Heart right ventricle (tissue), 16 donors: ENCODE data around the gene DNAH17. TPM values are rescaled to one million over a fixed set of nuclear protein-coding genes. Genes with fewer than 3 reads are reported as not detected.

Experiments used
- ATAC-seq, 8 donors: fragments of 200-7000 bp; cut with Tn5 transposase; one replicate each; pipeline ENCODE4 v1.9.1; 2020; ENCODE audit warnings: mild to moderate bottlenecking in 8 of 8, moderate library complexity in 8 of 8, moderate number of reproducible peaks in 1 of 8
- DNase-seq, 2 donors: peaks; one replicate each; pipeline ENCODE4 v3.0.0-alpha.2; 2020
- H3K27ac ChIP-seq, 10 donors: fragments of 200-600 bp; sonication (generic) in 2 of 10; one replicate each; pipeline versions ENCODE4 v1.5.0 to v1.8.0; 2020 to 2022; ENCODE audit warnings: mild to moderate bottlenecking in 3 of 10
- H3K27me3 ChIP-seq, 7 donors: fragments of 200-600 bp; one replicate each; pipeline ENCODE4 v1.8.0; 2021 to 2022; ENCODE audit warnings: mild to moderate bottlenecking in 2 of 7
- H3K36me3 ChIP-seq, 9 donors: fragments of 200-600 bp; sonication (generic) in 1 of 9; one replicate each; pipeline versions ENCODE4 v1.5.0 to v1.8.0; 2020 to 2022; ENCODE audit warnings: mild to moderate bottlenecking in 2 of 9
- H3K4me1 ChIP-seq, 9 donors: fragments of 200-600 bp; sonication (generic) in 1 of 9; one replicate each; pipeline versions ENCODE4 v1.5.0 to v1.8.0; 2020 to 2022; ENCODE audit warnings: mild to moderate bottlenecking in 4 of 9
- H3K4me3 ChIP-seq, 10 donors: fragments of 200-600 bp; sonication (generic) in 2 of 10; one replicate each; pipeline versions ENCODE4 v1.5.0 to v1.8.0; 2020 to 2022; ENCODE audit warnings: mild to moderate bottlenecking in 7 of 10, moderate library complexity in 2 of 10
- H3K9me3 ChIP-seq, 11 donors: fragments of 200-600 bp in 10 of 11; sonication (generic) in 2 of 11; one replicate each; pipeline versions ENCODE4 v1.5.0 to v1.8.0; 2013 to 2022; ENCODE audit warnings: mild to moderate bottlenecking in 2 of 11, control low read depth in 1 of 11, moderate library complexity in 1 of 11
- WGBS, 2 donors: extraction: QIAGEN DNeasy Blood & Tissue Kit; methylation state at CpG; one replicate each; pipeline ENCODE4 v1.1.7; 2013; ENCODE audit warnings: inconsistent platforms in 1 of 2; 5-methylcytosine and 5-hydroxymethylcytosine counted together
- intact Hi-C, 10 donors: fragments of 100-400 bp; cut with DNase I; formaldehyde crosslinking; loops; one replicate each; pipeline versions ENCODE4 v1.11.1 to v1.14.2; 2022
- polyA plus RNA-seq, 2 donors: library from polyadenylated mRNA; stranded (reverse); fragments of 200-250 nt; gene quantifications; one replicate each; pipeline ENCODE4 v1.2.3, GENCODE V29; 2013
- total RNA-seq, 10 donors: library from RNA; stranded (reverse); fragmentation: NEBNext Ultra II Directional in 3 of 10; extraction: Animal tissue kit (Norgen Biotek cat#: 25700) in 3 of 10; gene quantifications; one replicate each; pipeline versions ENCODE4 v1.2.1 to v1.2.4, GENCODE V29; 2021 to 2023
- TF ChIP-seq, protein P1 (sequence below), 9 donors: fragments of 200-600 bp; sonication (generic) in 2 of 9; IDR thresholded peaks; one replicate each; pipeline versions ENCODE4 v1.5.0 to v1.8.0; 2021 to 2022; ENCODE audit warnings: antibody characterized with exemption in 9 of 9, mild to moderate bottlenecking in 5 of 9, moderate library complexity in 1 of 9
- donor health status: Arrhythmogenic right ventricular cardiomyopathy.
- donor health status: ischemic (EF 13 %, LVEDD 7.1; RV severe dilation, severe dysfunction).
- donor health status: healthy with polysubstance abuse.
- donor health status: DM: no; HTN: yes; CAD: no.
- donor health status: DM: no; HTN: no; CAD: no.
- donor health status: ischemic (EF 25% LVEDD 6.9; RV normal size, moderate dysfunction).
- donor health status: ischemic (EF 25% LVEDD 5.7; RV mildly dilated, moderate dysfunction).
- donor health status: healthy.
- donor health status: DM: yes; HTN: yes; CAD: no.
- donor health status: Ischemic cardiomyopathy.
- donor health status: ischemic (EF 35%, LVEDD 5.7; RV mildly dilated, moderate dysfunction).
- donor health status: nonischemic (EF 11% LVEDD 7.7; RV severe dilation, severe dysfunction).
- donor health status: DM: yes; HTN: yes; CAD: no.
- donor health status: PGD.
- donor health status: ischemic (EF 29% LVEDD 5.4; RV normal size, mild dysfunction).
- donor health status: nonischemic (EF 23%, LVEDD 6.1; RV moderate dilation, normal function).

DNAH17 gene
- total and polyA plus RNA-seq, 12 donors: 0.05 to 0.30 (median 0.09) TPM; not detected in 4

DNA sequence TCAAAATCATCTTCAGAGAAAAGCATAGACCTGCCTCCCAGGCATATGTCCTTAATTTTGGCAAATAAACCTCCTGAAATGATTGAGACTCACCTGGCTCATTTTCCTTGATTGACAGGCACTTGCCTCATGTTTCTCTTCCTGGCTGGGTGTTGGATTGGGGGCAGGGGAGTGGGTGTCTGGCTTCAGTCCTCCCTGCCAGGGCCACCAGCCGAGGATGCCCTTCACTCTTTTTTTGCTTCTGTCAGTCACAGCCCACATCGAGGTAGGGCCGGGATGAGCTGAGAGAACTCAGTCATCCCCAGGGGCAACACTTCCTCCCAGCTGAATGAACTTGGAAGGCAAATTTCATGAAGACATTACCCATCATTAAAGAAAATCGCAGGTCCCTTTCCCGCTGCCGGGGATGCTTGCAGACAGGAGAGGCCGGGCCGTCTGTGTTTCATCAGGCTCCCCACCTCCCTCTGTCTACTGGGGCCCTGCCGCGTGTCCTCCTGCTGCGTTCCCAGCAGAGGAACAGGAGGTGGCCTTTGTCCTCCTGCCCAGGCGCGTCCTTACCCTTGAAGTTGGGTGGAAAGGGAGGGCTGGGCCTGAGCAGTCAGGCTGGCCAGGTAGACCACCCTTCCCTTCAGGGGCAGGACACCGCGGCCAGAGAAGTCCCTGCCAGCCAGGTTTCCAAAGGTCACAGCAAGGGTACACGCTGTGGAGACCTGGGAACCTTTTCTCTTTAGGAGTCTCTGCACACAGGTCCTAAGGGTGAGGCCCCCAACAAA, 11.2 kb upstream of the DNAH17 start:
- intact Hi-C loops: no loop called here
- H3K4me3 ChIP-seq: no peak overlapping the region
- 50 to 56% methylated on average over 16 of the region's 16 CpGs for WGBS, 2 donors
- TF ChIP-seq, protein P1, sequence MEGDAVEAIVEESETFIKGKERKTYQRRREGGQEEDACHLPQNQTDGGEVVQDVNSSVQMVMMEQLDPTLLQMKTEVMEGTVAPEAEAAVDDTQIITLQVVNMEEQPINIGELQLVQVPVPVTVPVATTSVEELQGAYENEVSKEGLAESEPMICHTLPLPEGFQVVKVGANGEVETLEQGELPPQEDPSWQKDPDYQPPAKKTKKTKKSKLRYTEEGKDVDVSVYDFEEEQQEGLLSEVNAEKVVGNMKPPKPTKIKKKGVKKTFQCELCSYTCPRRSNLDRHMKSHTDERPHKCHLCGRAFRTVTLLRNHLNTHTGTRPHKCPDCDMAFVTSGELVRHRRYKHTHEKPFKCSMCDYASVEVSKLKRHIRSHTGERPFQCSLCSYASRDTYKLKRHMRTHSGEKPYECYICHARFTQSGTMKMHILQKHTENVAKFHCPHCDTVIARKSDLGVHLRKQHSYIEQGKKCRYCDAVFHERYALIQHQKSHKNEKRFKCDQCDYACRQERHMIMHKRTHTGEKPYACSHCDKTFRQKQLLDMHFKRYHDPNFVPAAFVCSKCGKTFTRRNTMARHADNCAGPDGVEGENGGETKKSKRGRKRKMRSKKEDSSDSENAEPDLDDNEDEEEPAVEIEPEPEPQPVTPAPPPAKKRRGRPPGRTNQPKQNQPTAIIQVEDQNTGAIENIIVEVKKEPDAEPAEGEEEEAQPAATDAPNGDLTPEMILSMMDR (IDR thresholded peaks at IDR 0.05): no peak
- DNase-seq: no peak
- H3K4me1 ChIP-seq: peaks cover 3 to 52% (median 23%) of the 10 kb centered on the region in 9 donors
- H3K36me3 ChIP-seq: no peaks in the 10 kb centered on the region
- no peaks in the 10 kb centered on the region for H3K9me3 ChIP-seq
- H3K27me3 ChIP-seq: peaks cover 0 to 10% (median 0%) of the 10 kb centered on the region in 7 donors
- ATAC-seq: no peak
- H3K27ac ChIP-seq: peak overlapping the region in 1 of 10 donors; percentile 0

DNA sequence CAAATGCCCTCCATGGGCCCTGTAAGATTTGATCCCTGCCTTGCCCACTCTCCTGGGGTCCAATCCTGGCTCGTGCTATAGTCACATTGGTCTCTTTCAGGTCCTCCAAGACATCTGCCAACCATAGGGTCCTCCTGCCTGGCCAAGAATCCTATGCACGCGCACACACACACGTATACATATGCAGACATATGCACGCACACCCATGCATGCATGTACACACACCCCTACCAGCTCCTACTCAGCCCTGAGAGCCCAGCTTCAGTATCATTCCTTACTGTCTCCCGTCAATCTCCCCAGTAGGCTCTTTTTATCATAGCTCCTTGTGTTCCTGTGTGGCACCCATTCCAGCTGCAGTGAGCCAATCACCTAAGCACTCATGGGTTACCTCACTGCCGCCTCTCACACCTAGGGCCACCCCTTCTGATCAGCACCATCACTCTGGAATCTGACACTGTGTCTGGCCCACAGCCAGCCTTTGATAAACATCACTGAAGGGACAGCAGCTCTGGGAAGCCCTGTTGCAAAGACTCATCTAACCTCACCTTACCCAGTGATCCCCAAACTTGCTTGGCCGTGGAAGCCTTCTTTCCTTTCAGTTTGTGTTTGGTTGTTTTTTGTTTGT, 7.9 kb upstream of the DNAH17 start:
- H3K27ac ChIP-seq: no peak overlapping the region
- no peak for ATAC-seq
- H3K36me3 ChIP-seq: no peaks in the 10 kb centered on the region
- peaks cover 0 to 26% (median 5%) of the 10 kb centered on the region in 9 donors for H3K4me1 ChIP-seq
- no peak for DNase-seq
- no peak overlapping the region for H3K4me3 ChIP-seq
- peaks cover 0 to 10% (median 0%) of the 10 kb centered on the region in 7 donors for H3K27me3 ChIP-seq
- TF ChIP-seq, protein P1 (IDR thresholded peaks at IDR 0.05): no peak
- WGBS, 2 donors: 94 to 95% methylated on average over 8 of the region's 8 CpGs
- intact Hi-C loops: no loop called here
- no peaks in the 10 kb centered on the region for H3K9me3 ChIP-seq

DNA sequence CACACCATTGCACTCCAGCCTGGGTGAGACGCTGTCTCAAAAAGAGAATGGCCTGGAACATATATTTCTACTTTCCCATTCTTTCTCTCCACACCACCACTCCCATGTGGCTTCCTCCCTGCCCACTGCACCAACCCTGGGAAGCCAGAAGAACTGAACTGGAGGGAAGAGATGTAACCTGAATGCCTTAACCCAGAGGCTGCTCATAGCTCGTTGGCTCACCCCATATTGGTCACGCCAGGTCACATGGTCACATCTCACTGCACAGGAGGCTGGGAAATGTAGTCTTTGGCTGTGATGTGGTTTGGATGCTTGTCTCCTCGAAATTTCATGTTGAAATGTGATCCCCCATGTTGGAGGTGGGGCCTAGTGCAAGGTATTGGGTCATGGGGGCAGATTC, 5.9 kb upstream of the DNAH17 start:
- Histone ChIP-seq H3K27me3 (peaks cover 0 to 10% (median 0%) of the 10 kb centered on the region in 7 donors), H3K9me3 (no peaks in the 10 kb centered on the region), H3K4me3 (no peak overlapping the region), H3K27ac (no peak overlapping the region), H3K36me3 (no peaks in the 10 kb centered on the region), H3K4me1 (peaks cover 0 to 13% (median 0%) of the 10 kb centered on the region in 9 donors)
- ATAC-seq (no peak), DNase-seq (no peak)
- intact Hi-C loops: no loop called here
- TF ChIP-seq, protein P1 (IDR thresholded peaks at IDR 0.05): no peak
- WGBS, 2 donors: 49 to 56% methylated on average over 4 of the region's 4 CpGs

DNA sequence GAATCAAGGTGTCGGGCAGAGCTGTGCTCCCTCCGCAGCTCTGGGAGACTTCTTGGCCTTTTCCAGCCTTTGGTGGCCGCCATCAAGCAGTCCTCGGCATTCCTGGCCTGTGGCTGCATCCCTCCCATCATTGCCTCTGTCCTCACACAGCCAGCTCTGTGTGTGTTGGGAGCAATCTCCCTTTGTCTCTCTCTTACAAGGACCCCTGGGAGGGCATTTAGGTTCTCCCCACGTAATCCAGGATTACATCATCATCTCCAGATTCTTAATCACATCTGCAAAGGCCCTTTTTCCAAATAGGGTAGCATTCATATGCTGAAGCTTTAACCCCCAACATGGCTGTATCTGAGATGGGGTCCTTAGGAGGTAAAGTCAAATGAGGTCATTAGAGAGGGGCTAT, 4.1 kb upstream of the DNAH17 start:
- intact Hi-C loops: no loop called here
- TF ChIP-seq, protein P1 (IDR thresholded peaks at IDR 0.05): no peak
- H3K36me3 ChIP-seq: no peaks in the 10 kb centered on the region
- ATAC-seq: no peak
- WGBS, 2 donors: 72 to 80% methylated on average over 5 of the region's 5 CpGs
- H3K27ac ChIP-seq: no peak overlapping the region
- peaks cover 0 to 13% (median 0%) of the 10 kb centered on the region in 9 donors for H3K4me1 ChIP-seq
- no peak for DNase-seq
- H3K4me3 ChIP-seq: no peak overlapping the region
- no peaks in the 10 kb centered on the region for H3K9me3 ChIP-seq
- H3K27me3 ChIP-seq: peaks cover 0 to 5% (median 0%) of the 10 kb centered on the region in 7 donors
